ENCODE measurements around the gene SCD. TPM values are rescaled to one million over a fixed set of nuclear protein-coding genes. Genes with fewer than 3 reads are reported as not detected.

The SCD gene
- total and polyA plus RNA-seq, 2 of the 13 experiments (the other 11 are each of a cell fraction or from before 2014, with no cell fraction given): 492 to 512 TPM

DNA sequence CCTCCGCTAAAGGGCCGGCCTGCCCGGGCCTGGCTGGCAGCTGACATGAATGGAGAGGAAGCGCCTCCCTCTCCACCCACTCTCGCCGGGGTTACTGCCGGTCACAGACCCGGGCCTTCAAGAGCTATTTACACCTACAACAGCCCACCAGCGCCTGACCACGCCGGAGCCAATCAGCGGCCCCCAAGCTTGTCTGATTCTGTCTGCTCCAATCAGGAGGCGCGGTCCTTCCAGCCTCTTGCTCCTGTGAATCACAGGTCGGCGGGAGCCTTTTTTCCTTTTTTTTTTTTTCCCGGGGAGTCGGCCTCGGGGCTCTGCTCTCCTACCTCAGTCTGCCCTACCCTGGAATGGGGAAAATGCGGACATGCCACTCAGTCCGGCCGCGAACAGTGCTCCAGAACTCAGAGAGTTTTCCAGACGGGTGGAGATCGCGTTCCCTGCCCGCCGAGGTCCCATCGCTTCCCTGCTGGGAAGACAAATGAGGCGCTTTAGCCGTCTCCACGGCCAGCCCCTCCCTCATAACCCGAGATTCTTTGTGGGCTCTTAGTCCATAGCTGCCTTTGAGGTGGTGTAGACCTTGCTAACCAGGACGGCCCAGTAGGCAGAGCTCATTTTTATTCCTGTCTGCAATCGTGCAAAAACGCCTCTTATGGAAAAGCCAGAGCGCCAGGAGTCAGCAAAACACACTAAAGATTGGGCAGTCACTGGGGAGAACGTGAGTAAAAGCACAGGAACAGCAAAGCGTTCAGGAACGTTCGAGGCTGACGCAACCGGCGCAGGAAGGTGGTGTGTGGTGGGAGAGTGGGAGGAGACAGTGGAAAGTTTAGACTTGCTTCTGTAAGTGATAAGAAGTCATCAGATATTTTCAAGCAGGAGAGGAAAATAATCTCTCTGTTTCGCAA is 26.5 kb downstream of the SCD start (continued):
- TF ChIP-seq TEF (CRISPR knock-in tag; IDR thresholded peaks at IDR 0.05) (no peak), MTA3 (CRISPR knock-in tag; IDR thresholded peaks at IDR 0.05) (no peak), GPN1 (CRISPR knock-in tag; IDR thresholded peaks at IDR 0.05; ENCODE audit: borderline replicate concordance) (no peak), ZNF607 (CRISPR knock-in tag; IDR thresholded peaks at IDR 0.05; ENCODE audit: borderline replicate concordance) (no peak), NAIF1 (CRISPR knock-in tag; IDR thresholded peaks at IDR 0.05; ENCODE audit: borderline replicate concordance) (0 out of 2 replicates have a peak, but pooled peaks have one; percentile 18), CENPT (CRISPR knock-in tag; IDR thresholded peaks at IDR 0.05; ENCODE audit: low read depth) (no peak), ARNTL (CRISPR knock-in tag; IDR thresholded peaks at IDR 0.05) (no peak), ZMYM4 (CRISPR knock-in tag; IDR thresholded peaks at IDR 0.05) (peak; percentile 58), FUBP1 (CRISPR knock-in tag; IDR thresholded peaks at IDR 0.05; ENCODE audit: borderline replicate concordance) (no peak), SAFB2 (CRISPR knock-in tag; IDR thresholded peaks at IDR 0.05; ENCODE audit: borderline replicate concordance, low read depth) (no peak), MTERF4 (CRISPR knock-in tag; IDR thresholded peaks at IDR 0.05) (no peak), CREBL2 (CRISPR knock-in tag; IDR thresholded peaks at IDR 0.05; ENCODE audit: borderline replicate concordance) (no peak), ZNF720 (CRISPR knock-in tag; IDR thresholded peaks at IDR 0.05) (no peak), MIER2 (CRISPR knock-in tag; IDR thresholded peaks at IDR 0.05) (no peak), ZNF430 (CRISPR knock-in tag; IDR thresholded peaks at IDR 0.05) (0 out of 2 replicates have a peak, but pooled peaks have one; percentile 22), NFAT5 (CRISPR knock-in tag; IDR thresholded peaks at IDR 0.05) (no peak; the same call in 1 of the 2 replicates)
- TF ChIP-seq, protein P1, sequence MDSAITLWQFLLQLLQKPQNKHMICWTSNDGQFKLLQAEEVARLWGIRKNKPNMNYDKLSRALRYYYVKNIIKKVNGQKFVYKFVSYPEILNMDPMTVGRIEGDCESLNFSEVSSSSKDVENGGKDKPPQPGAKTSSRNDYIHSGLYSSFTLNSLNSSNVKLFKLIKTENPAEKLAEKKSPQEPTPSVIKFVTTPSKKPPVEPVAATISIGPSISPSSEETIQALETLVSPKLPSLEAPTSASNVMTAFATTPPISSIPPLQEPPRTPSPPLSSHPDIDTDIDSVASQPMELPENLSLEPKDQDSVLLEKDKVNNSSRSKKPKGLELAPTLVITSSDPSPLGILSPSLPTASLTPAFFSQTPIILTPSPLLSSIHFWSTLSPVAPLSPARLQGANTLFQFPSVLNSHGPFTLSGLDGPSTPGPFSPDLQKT (CRISPR knock-in tag; IDR thresholded peaks at IDR 0.05; ENCODE audit: borderline replicate concordance): no peak
